BLaER1 (cell line): ENCODE measurements around the gene TOP1.
"Not testable (repeated sequence)": the region's sequence is repeated elsewhere in the genome, so short reads cannot be mapped to it uniquely, and the experiment has no call there.

ENCODE experiments used
- H3K27ac ChIP-seq: shearing (Covaris generic); formaldehyde crosslinking; 2 replicates; pipeline ENCODE4 v1.8.1; 2022
- H3K27me3 ChIP-seq: shearing (Covaris generic); formaldehyde crosslinking; 2 replicates; pipeline ENCODE4 v1.8.1; 2022
- H3K36me3 ChIP-seq: shearing (Covaris generic); formaldehyde crosslinking; 2 replicates; pipeline ENCODE4 v1.8.1; 2022
- H3K4me1 ChIP-seq: shearing (Covaris generic); formaldehyde crosslinking; 2 replicates; pipeline ENCODE4 v1.8.1; 2022
- H3K4me2 ChIP-seq: shearing (Covaris generic); formaldehyde crosslinking; 2 replicates; pipeline ENCODE4 v1.8.1; 2022
- H3K4me3 ChIP-seq: shearing (Covaris generic); formaldehyde crosslinking; 2 replicates; pipeline ENCODE4 v1.8.1; 2022
- H3K9ac ChIP-seq: shearing (Covaris generic); formaldehyde crosslinking; 2 replicates; pipeline ENCODE4 v1.8.1; 2022
- H3K9me3 ChIP-seq: shearing (Covaris generic); formaldehyde crosslinking; 2 replicates; pipeline ENCODE4 v1.8.1; 2022
- H4K20me1 ChIP-seq: shearing (Covaris generic); formaldehyde crosslinking; 2 replicates; pipeline ENCODE4 v1.8.1; 2022
- Cebpa-rat ChIP-seq: shearing (Covaris generic); IDR thresholded peaks from 2 replicates; pipeline ENCODE4 v1.8.1; 2022

The TOP1 gene

GRCh38 chr20:41119614-41120561 lies 91.3 kb downstream of the TOP1 start:
- Histone ChIP-seq H3K4me2 (no peak overlapping the region), H3K4me3 (no peak overlapping the region), H4K20me1 (peaks cover 14% of the 10 kb centered on the region), H3K27me3 (no peaks in the 10 kb centered on the region), H3K9ac (no peak overlapping the region), H3K9me3 (no peaks in the 10 kb centered on the region), H3K27ac (no peak overlapping the region), H3K4me1 (no peaks in the 10 kb centered on the region), H3K36me3 (peaks cover 100% of the 10 kb centered on the region)
- no peak for TF ChIP-seq Cebpa-rat

DNA sequence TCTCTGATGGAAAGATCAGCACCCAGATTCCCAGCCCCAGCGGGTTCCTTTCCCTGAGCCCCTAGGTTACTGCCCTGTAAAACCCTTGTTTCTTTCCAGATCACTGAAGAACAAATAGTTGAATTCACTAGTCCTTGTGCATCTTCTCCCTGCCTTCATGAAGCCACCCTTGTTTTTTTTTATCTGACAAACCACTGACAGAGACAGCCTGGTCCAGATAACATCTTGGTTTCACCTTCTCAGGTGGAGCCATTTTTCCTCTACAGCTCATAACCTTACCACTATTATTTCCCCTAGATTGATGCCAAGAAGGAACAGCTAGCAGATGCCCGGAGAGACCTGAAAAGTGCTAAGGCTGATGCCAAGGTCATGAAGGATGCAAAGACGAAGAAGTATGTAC lies 92.8 kb downstream of the TOP1 start:
- TF ChIP-seq Cebpa-rat, result no peak
- peaks cover 16% of the 10 kb centered on the region for H4K20me1 ChIP-seq
- H3K27ac ChIP-seq, result no peak overlapping the region
- H3K4me2 ChIP-seq, result no peak overlapping the region
- H3K9ac ChIP-seq, result no peak overlapping the region
- no peak overlapping the region for H3K4me3 ChIP-seq
- H3K27me3 ChIP-seq, result no peaks in the 10 kb centered on the region
- H3K4me1 ChIP-seq, result no peaks in the 10 kb centered on the region
- peaks cover 100% of the 10 kb centered on the region for H3K36me3 ChIP-seq
- no peaks in the 10 kb centered on the region for H3K9me3 ChIP-seq

DNA sequence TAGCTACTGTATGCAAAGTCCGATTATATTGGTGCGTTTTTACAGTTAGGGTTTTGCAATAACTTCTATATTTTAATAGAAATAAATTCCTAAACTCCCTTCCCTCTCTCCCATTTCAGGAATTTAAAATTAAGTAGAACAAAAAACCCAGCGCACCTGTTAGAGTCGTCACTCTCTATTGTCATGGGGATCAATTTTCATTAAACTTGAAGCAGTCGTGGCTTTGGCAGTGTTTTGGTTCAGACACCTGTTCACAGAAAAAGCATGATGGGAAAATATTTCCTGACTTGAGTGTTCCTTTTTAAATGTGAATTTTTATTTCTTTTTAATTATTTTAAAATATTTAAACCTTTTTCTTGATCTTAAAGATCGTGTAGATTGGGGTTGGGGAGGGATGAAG lies 95.0 kb downstream of the TOP1 start:
- TF ChIP-seq Cebpa-rat, result no peak
- Histone ChIP-seq H3K4me1 (no peaks in the 10 kb centered on the region), H3K9ac (no peak overlapping the region), H3K36me3 (peaks cover 90% of the 10 kb centered on the region), H3K27ac (no peak overlapping the region), H3K27me3 (no peaks in the 10 kb centered on the region), H3K4me2 (no peak overlapping the region), H3K4me3 (no peak overlapping the region), H4K20me1 (peaks cover 16% of the 10 kb centered on the region), H3K9me3 (no peaks in the 10 kb centered on the region; the same call in 1 of the 2 replicates)

- H3K27me3 ChIP-seq, result no peaks in the 10 kb centered on the region
- no peak overlapping the region for H3K4me2 ChIP-seq
- TF ChIP-seq Cebpa-rat, result no peak
- no peaks in the 10 kb centered on the region; the same call in 1 of the 2 replicates for H3K9me3 ChIP-seq
- H4K20me1 ChIP-seq, result peaks cover 16% of the 10 kb centered on the region
- peaks cover 80% of the 10 kb centered on the region for H3K36me3 ChIP-seq
- no peaks in the 10 kb centered on the region for H3K4me1 ChIP-seq
- H3K27ac ChIP-seq, result no peak overlapping the region
- H3K9ac ChIP-seq, result no peak overlapping the region
- H3K4me3 ChIP-seq, result no peak overlapping the region
These were observed 96.0 kb downstream of the TOP1 start for GRCh38 chr20:41124451-41125094.

GRCh38 chr20:41125530-41126457 lies 97.2 kb downstream of the TOP1 start:
- no peaks in the 10 kb centered on the region for H3K4me1 ChIP-seq
- peaks cover 68% of the 10 kb centered on the region for H3K36me3 ChIP-seq
- H3K27me3 ChIP-seq, result no peaks in the 10 kb centered on the region
- H3K9ac ChIP-seq, result no peak overlapping the region
- no peaks in the 10 kb centered on the region; the same call in 1 of the 2 replicates for H3K9me3 ChIP-seq
- no peak overlapping the region for H3K4me2 ChIP-seq
- H3K4me3 ChIP-seq, result no peak overlapping the region
- no peak overlapping the region for H3K27ac ChIP-seq
- H4K20me1 ChIP-seq, result peaks cover 16% of the 10 kb centered on the region
- no peak for TF ChIP-seq Cebpa-rat

DNA sequence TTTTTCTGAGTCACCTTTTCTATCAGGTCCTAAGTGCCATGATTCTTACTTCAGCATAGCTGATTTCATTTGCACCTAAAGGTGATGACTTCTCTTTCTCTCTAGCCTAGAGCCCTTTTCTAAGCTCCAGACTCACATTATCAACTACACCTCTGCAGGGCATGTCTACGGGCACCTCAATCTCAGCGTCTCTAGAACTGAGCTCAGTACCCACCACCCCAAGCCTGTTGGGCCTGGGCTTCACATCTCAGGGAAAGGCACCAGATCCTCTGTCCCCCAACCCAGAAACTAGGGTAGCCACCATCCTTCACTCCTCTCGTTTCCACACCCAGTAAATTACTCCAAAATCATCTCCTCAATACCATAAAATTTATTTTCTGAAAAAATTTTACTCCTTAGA lies 98.1 kb downstream of the TOP1 start:
- Histone ChIP-seq H3K27me3 (no peaks in the 10 kb centered on the region), H3K4me1 (no peaks in the 10 kb centered on the region), H3K9me3 (no peaks in the 10 kb centered on the region; the same call in 1 of the 2 replicates), H3K4me2 (no peak overlapping the region), H3K36me3 (peaks cover 59% of the 10 kb centered on the region), H3K4me3 (no peak overlapping the region), H3K9ac (no peak overlapping the region), H4K20me1 (peaks cover 16% of the 10 kb centered on the region), H3K27ac (no peak overlapping the region)
- no peak for TF ChIP-seq Cebpa-rat

- H3K9ac ChIP-seq, H3K27ac ChIP-seq, H3K27me3 ChIP-seq, H3K4me3 ChIP-seq, H3K4me1 ChIP-seq, H3K9me3 ChIP-seq, H3K4me2 ChIP-seq: not testable (repeated sequence)
- H4K20me1 ChIP-seq, result peaks cover 16% of the 10 kb centered on the region
- H3K36me3 ChIP-seq, result peaks cover 43% of the 10 kb centered on the region
These were observed 99.7 kb downstream of the TOP1 start for GRCh38 chr20:41128317-41128716.

DNA sequence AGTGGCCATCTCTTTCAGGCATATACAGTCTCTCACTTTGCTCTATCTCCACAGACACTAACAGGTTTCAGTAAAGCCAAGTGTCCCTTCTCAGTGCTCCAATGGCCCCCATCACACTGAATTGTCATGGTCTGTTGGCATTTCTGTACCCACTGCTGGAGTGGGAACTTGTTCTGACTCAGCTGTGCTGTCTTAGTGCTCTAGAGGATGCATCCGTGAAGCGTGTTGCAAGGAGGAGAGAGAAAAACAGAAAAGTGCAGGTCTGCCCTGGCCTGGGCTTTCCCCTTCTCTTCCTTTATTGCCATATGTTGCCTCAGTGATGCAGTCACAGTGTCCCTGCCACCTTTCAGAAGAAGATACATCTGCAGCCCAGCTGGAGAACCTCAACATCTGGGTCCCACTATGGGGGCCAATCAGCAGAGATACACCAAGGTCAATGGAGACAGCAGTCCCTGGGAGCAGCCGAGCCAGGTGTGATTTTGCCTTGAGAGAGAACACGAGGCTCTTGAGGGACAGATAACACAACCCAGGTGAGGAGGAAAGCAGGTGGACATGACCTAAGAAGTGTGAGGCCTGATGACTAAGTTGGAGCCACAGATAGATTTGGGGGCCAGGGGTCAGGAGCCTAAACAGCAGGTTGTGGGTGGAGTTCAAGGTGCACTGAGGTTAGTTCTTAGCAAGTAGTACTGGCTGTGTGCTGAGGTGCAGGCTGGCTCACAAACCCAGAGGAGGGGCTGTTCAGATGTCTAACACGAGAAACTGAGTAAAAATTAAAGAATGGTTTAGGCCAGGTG lies 103.2 kb downstream of the TOP1 start:
- Histone ChIP-seq H3K36me3 (peaks cover 8% of the 10 kb centered on the region), H3K9me3 (no peaks in the 10 kb centered on the region; the same call in 1 of the 2 replicates), H3K4me2 (no peak overlapping the region), H4K20me1 (no peaks in the 10 kb centered on the region), H3K9ac (no peak overlapping the region), H3K27ac (no peak overlapping the region), H3K4me1 (peaks cover 14% of the 10 kb centered on the region), H3K27me3 (no peaks in the 10 kb centered on the region), H3K4me3 (no peak overlapping the region)
- TF ChIP-seq Cebpa-rat, result no peak

DNA sequence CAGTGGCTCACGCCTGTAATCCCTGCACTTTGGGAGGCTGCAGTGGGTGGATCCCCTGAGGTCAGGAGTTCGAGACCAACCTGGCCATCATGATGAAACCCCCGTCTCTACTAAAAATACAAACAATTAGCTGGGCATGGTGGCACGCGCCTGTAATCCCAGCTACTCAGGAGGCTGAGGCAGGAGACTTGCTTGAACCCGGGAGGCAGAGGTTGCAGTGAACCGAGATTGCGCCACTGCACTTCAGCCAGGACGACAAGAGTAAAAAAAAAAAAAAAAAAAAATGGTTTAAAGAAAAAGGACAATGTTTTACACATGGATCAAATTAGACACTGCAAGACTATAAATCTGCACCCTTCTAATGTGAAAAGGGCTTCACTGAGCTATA lies 103.8 kb downstream of the TOP1 start:
- not testable (repeated sequence) for H3K27ac ChIP-seq, H3K4me3 ChIP-seq, H3K27me3 ChIP-seq, H3K4me2 ChIP-seq, H4K20me1 ChIP-seq, H3K9ac ChIP-seq, H3K9me3 ChIP-seq, H3K36me3 ChIP-seq
- H3K4me1 ChIP-seq, result peaks cover 14% of the 10 kb centered on the region
